GM18907 (cell line): ENCODE measurements around the gene DHX15.
A peak's percentile ranks its signal among the peaks of the same experiment; 100 is the strongest.

Experiments
- ATAC-seq: cut with Tn5 transposase; IDR thresholded peaks from one replicate; pipeline ENCODE4 v1.9.1; 2021; ENCODE audit warnings: mild to moderate bottlenecking, moderate library complexity; ENCODE audit not compliant: unreplicated experiment

Gene DHX15

DNA sequence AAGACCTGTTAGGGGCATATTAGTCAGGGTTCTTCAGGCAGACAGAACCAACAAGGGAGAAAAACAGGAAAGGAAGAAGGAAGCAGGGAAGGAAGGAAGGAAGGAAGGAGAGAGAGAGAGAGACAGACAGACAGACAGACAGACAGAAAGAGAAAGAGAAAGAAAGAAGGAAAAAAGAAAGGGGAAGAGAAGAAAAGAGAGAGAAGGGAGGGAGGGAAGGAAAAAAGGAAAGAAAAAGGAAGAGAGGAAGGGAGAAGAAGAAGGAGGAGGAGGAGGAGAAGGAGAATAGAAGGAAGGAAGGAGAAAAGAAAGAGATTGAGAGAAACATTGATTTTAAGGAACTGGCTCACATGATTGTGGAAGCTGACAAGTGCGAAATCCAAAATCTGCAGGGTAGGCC is 89.0 kb downstream of the DHX15 start:
- ATAC-seq = no peak

DNA sequence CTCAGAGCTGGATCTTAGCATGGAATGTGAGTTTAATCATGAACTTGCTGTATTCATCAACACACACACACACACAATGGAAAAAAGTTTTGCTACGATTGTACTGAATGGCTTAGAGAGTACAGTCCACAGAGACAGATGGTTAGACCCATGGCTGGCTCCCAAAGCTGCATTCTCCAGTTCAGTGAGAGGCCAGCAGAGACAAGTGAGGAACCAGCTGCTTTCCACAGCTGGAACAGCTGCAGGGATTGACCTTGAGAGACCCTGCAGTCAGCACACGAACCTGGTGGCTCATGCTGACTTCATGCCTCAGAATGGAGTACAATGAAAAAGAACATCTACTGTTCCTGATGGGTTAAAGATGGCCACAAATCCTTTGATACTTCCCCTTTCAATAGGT is 94.5 kb downstream of the DHX15 start:
- ATAC-seq = no peak

DNA sequence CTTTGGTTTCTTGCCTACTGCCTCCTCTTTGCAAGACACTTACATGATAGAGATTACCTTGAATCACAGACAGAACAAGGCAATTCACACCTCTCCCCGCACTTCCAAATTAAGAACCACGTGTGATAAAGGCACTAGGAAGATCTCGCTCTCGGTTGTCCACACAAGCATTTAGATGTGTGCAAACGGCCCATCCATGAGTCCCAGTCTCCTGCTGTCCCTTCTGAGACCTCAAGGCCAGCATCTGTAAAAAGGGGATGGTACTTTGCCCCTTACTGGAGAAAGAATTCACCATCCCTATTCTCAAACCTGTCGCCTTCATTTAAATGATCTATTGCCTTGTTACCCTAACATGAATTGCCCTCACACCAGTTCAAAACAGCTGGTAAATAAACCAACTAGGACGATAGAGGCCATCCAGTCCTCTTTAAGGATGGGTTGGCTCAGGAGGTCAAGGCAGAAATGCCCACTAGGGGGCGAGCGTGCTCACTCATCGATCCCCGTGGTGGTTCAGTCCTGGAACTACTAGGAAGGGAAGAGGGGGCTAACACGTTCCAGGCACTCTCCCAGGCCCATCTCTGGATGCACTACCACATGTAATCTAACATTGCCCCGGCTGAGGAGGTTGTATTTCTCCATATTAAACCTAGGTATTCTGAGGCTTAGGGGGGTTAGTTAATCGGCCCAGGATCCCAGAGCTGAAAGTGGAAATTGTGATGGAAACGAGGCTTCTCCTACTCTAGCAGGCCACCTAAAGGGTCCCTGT is 95.8 kb downstream of the DHX15 start:
- ATAC-seq = peak; percentile 84

DNA sequence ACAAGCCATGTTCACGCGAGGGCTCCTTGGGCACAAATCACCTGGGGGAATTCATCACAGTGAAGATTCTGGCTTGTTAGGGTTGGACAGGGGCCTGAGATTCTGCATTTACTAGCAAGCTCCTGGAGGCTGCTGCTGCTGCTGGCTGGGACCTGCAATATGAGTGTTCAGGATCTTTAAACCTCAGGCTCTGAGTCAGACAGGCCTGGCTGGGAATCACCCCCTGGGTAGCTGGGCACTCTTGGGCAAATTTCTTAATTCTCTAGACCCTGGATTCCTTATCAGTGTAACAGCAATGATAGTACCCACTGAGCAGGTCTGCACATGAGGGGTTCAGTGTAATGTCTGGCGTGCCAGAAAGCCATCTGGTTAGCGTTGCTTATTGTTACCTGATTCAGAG is 101.5 kb downstream of the DHX15 start:
- ATAC-seq = no peak

DNA sequence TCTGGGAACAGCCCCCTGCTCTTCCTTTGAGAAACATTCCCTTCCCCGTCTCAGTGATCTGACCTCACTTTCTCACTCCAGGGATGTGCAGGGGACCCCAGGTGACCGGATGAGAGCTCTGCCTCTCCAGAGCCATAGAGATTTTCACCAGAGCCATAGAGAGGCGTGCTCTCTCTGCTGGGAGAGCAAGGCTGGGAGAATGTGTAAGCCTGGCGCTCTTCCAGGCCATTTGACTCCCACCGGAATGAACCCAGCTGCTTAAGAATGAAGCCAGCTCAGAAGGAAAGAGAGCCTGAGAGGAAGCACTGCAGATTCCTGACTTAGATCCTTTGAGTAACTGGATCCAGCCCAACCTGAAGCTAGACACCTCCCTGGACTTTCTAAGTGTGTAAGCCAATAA is 106.4 kb downstream of the DHX15 start:
- ATAC-seq = no peak
